Pulmonary artery endothelial cell (primary cell): ENCODE results near the gene TMEM240. TPM values are rescaled to one million over a fixed set of nuclear protein-coding genes. Genes with fewer than 3 reads are reported as not detected.
A peak's percentile ranks its signal among the peaks of the same experiment; 100 is the strongest.

Experiments
- DNase-seq: peaks from one replicate; pipeline ENCODE4 v3.0.0-alpha.2; 2011; ENCODE audit warnings: low read depth, low spot score
- total RNA-seq: library from RNA; depleted of rRNA; stranded (reverse); fragments of >200 nt; gene quantifications from 2 replicates; pipeline ENCODE4 v1.2.3, GENCODE V29; 2014

The TMEM240 gene
- 2.2 and 3.0 TPM in 2 replicates for total RNA-seq

DNA sequence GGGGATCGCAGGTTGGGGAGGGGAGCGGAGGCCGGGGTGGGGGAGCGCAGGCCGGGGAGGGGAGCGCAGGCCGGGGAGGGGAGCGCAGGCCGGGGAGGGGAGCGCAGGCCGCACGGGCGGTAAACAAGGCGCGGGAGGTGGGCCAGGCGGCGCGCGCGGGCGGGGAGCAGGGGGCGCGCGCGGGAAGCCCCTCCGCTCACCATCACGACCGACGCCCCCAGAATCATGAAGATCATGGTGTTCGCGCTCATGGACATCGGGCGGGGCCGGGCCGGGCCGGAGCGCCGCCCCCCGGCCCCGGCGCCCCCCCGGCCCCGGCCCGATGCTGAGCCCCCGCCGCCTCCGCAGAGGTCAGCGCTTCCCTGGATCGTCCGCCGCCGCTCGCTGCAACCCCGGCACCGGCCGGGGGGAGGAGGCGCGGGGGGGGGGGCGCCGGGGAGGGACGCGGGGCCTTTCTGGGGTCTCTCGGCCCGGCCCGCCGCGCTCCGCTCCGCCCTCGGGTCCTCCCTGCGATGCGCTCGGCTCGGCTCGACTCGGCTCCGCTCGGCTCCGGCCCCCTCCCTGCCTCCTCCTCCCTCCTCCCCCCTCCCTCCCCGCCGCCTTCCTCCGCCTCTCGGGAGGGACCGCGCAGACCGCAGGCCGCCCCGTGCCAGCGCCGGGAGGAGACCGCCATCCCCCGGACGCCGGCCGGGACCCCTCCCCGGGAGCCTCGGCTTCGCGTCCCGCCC is at the start of gene TMEM240:
TMEM240 (minus strand) TSS at position 535 of the 728 bp plus-strand sequence; CDS start at position 257, 278 bp downstream.
- peak; percentile 32 for DNase-seq

DNA sequence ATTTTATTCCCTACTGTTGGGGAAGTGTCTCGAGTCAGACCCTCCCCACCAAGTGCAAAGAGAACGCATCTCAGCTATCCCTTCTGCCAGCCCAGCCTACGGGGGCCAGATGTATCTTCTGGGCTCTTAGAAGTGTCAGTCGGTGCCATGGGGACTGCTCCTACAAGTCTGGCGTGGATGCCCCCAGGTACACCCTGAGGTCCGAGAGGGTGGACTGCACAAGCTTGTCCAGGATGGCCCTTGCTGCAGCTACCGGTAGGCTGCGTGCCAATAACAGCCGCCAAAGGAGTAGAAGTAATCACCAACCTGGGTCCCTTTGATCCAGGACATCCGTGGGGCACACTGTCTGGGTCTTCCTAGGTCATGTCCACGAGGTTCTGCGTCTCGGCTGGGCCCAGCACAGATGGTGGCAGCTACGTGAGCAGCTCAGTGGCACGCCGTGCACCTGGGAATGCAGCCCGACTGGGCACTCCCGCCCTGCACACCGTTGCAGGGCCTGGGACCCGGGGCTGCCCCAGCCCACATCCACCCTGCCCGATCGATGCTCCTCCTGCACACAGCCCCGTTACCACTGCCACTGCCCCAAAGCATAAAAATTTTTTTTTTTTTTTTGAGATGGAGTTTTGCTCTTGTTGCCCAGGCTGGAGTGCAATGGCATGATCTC is 43.1 kb upstream of the TMEM240 start:
- no peak for DNase-seq

DNA sequence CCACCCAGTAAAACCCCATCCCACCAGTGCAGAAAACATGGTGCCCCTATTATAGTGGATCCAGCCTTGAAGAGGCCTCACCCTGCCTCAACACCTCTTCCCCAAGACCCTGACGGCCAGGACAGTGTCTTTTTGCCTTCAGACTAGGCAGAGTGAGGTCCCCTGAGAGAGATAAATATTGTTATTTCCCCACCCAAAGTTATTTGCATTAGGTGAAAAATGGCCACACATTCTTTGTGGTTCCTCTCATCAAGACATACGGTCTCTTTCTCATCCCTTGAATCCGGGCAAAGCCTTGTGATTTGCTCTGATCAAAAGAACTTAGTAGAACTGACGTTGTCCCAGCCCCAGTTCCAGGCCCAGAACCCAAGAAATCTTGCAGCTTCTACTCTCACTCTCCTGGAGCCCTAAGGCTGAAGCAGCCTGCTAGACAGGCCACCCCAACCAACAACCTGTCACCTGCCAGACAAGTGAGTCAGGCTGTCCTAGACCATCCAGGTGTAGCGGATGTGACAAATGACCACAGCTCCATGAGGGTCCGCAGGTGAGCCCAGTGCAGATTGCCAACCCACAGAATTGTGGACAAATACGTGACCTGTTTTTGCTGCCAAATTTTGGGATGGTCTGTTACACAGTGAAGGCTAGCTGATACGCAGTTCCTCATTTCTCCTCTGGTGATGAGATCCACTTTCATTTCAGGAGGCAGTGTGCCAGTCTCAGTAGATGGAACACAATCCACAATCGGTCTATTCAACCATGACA is 42.3 kb upstream of the TMEM240 start:
- DNase-seq, result no peak

DNA sequence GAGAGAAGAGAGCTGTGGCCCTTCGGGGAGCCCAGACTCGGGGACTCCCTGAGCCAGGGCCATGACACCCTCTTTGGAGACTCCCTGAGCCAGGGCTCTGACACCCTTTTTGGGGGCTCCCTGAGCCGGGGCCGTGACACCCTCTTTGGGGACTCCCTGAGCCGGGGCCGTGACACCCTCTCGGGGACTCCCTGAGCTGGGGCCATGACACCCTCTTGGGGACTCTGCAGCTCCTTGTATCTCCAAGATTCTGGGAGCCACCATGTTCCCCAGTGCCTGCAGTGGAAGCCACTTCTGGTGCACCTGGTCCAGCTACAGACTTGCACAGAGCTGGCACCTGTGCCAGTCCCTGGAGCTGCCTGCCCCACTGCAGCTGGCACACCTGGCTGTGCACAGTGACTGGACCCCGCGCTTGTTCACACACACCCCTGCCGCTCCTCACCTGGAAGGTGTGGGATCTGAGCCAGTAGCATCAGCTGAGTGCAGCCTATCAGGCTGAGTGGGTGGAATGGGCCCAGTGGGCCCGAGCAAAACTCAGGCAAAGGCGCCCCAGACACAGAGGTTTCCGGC is 38.0 kb upstream of the TMEM240 start:
- DNase-seq, result no peak

DNA sequence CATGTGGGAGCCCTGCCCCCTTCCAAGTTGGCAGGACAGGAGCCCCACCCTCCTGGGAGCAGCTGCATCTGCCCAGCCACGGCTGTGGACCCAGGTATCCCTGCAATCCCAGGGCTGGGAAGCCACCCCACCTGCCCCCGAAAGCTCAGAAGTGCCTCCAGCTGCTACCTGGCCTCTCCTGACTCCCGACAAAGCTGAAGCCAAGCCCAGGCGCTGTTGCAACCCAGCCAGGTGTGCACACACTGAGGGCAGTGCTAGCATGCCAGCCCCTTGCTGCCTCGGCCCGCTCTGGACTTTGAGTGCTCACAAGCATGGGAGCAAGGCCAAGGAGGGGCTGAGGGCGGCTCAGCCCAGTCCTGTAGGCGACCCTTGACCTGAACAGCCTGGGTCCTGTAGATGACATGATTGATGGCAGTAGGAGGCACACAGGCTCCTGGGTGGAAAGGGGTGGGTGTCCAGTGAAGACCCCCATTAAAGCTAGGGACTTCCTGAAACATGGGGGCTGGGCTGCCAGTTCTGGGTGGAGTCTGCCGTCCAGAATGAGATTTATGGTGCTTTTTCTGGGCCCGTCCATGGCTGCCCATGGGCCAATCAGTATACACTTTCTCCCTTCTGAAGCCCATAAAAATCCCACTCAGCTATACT is 37.1 kb upstream of the TMEM240 start:
- no peak for DNase-seq

DNA sequence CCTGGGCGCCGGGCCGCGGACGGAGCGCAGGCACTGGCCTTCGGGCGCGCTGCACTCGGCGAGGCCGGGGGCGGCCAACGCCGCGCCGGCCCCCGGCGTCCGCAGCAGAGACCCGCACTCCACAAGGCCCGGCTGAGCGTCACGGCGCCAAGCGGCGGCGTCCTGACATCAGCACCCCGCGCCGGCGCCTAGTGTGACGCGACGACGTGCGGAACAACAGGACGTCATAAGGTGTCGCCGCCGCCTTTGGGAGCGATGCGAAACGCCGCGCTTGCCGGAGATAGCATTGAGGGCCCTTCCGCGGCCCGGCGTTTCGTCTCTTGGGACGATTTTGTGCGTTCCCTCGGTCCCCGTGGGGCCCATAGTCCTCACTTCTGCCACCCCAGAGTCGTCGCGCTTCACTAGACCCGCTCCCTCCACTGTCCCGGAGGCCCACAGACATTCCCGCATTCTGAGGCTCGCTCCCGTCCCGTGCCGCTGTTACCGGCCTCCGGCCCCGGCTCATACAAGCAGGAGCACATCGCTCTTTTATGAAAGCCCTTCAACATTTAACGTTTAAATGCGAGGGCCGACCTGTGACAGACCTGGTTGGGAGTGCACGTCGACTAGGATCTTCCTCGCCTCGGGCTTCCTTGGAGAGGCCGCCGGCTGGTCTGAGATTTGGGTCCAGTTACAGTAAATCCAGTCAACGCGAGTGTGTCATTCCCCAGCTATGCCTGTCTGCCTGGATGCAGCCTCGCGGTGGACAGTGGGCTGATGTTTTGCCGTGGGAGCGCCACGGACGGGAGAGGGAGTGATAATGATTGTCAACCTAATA is 34.5 kb upstream of the TMEM240 start, which contains the start of gene SSU72:
SSU72 (minus strand) TSS at position 143 of the 817 bp plus-strand sequence. CDS start 306 bp downstream, outside the sequence.
- DNase-seq, result peak; percentile 78

DNA sequence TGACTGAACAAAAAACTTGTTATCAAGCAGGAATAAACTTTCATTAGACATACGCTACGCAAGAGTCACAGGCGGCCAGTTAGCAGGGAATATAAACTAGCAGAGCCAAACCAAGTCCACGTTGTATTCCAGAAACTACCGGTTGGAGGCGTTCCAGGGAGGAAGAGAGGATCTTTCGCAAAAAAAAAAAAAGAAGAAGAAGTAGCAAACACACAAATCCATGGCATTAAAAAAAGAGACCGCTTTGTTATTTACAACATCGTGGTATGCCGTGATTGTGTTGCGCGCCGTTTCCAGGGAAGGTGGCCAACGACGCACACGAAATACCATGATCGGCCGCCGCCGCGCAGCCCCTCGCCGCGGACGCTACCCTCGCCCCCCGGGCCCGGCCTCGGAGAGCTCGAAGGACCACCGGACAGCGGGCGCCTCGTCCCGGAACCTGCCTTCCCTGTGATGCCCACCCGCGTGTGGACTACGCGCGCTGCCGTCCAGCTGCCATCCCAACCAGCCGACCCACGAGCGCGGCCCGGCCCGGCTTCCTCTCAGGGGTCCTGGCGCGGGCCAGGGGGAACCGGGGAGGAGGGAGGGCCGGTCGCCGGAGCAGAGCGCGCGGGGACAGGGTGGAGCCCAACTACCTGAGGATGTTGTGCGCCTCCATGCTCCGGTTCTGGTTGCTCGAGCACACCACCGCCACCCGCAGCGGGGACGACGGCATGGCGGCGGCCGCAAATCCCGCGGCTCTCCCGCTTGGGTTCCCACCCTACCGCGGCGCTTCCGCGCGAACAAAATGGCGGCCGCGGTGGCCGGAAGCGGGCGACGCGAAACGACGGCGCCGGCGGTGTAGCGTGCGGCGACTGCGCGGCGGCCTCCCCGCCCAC is 33.7 kb upstream of the TMEM240 start:
- no peak for DNase-seq

DNA sequence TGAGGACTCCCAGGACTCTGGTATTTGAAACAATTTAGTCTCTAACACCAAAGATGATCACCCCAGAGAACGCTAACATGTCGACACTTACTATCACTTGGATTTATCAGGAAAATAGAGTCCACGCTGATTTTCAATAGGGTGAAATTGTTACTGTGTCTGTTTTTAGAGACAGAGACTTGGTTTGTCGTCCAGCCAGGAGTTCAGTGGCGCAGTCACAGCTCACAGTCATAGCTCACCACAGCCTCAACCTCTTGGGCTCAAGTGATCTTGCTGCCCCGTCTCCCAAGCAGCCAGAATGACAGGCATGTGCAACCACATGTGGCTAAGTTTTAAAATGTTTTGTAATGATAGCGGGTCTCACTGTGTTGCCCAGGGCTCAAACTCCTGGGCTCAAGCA is 28.9 kb upstream of the TMEM240 start:
- DNase-seq, result no peak

DNA sequence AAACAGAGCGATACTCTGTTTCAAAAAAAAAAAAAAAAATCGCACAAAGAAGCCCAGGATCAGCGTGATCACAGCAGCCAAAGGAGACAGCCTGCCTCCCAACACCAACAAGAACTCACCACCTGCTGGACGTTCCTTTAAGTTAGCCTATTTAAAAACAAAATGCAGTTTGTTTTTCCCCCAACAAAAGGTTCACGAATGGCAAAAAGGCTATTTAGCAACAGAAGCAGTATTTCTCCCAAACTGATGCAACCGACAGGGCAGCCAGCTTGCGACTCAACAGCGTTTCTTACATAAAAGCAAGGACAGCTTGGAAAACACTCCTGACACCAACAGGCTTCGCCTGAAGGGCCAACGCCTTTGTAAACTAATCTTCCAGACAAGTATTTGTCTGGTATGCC is 27.5 kb upstream of the TMEM240 start:
- DNase-seq, result no peak

DNA sequence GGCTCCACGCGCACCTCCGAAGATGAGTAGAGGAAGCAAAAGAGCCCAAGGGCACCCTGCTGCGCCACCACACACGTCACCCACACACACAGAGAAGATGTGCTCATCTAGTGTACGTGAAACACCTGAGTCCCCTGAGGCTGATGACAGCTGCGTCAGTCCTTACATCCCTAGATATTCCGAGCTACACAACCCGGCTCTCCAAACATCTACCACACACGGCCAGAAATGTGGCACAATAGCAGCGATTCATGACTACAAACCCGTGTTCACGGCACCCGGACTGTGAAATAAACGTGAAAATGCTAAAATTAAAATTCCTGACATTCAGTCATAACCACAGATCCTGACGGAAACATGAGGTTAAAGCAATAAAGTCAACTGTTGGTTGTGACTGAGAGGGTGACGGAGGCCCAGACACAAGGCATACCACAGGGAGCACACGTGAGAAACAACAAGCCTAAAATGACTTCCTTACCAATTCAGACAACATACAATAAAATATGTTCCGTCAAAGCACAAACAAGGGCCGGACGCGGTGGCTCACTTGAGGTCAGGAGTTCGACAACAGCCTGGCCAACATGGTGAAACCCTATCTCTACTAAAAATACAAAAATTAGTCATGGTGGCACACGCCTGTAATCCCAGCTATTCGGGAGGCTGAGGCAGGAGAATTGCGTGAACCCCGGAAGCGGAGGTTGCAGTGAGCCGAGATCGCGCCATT is 26.9 kb upstream of the TMEM240 start:
- no peak for DNase-seq

DNA sequence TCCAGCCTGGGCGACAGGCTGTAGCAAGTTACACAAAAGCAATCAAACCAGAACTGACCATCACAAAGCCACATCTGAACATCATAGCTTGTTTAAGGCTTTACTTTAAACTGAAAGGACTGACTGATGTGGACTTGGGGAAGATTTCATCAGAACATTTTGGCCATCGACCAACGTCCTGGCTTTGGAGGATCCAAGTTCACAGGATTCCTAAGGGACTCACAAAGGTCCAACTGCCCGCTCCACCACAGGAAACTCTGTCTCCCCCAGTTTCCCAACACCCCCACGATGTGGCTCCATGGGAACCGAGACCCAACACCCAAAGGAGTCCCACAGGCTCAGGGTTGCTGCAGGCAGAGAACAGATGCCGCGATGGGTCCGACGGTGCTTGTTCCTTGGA is 24.9 kb upstream of the TMEM240 start:
- DNase-seq, result no peak

DNA sequence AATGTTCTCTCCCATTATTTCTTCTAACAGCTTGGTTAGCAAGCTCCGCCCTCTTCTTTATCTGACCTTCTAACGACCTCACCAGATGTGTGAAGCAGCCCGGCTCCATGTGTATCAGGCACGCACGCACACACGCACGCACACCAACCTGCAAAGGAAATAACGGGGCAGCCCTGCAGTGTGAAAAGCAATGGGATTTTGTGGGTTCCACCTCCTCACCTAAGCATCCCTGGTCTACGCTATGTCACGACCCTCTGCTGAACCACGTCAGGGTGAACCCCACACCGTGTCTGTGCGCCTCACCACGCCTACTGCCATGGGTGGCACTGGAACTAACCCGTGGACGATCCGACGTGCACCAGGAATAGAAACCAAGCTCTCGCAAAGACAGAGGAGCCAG is 23.8 kb upstream of the TMEM240 start:
- DNase-seq, result no peak

DNA sequence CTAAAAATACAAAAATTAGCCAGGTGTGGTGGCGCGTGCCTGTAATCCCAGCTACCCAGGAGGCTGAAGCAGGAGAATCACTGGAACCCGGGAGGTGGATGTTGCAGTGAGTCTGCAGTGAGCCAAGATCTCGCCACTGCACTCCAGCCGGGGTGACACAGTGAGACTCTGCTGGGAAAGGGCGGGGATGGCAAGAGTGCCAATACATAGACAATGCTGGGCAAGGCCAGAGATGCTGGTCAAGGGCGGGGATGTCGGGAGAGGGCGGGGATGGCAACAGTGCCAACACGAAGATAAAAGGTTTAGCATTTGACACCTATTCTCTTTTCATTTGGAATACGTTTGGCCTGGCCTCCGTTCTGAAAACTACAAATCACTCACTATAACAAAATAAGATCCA is 23.3 kb upstream of the TMEM240 start:
- DNase-seq, result no peak

DNA sequence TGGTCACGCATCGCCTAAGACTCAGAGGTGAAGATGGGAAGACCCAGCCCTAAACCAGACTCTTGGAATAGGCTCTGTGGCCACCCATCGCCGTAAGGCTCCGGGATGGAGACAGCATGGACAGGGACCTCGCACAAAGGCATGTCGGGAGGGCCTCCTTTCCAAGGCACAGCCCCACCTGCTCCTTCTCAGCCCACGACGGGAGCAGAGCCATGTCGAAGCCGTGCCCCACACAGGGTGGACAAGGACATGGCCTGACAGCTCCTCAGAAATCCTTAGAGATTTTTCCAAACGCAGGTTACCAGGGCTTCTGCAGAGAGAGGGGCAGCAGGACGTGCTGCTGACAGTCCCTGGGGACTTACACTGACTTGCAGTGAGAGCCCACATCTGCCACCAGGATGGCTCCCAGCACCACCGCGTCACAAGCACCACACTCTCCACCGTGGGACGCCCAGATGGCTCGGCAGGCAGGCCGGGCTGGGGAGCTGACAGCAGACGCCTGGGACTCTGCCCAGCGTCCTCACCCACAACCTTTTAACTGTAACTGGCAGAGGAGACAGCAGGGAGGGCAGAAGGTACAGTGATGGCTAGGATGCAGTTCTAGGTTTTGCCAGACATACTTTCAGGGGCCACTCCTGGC is 22.3 kb upstream of the TMEM240 start:
- DNase-seq, result no peak

DNA sequence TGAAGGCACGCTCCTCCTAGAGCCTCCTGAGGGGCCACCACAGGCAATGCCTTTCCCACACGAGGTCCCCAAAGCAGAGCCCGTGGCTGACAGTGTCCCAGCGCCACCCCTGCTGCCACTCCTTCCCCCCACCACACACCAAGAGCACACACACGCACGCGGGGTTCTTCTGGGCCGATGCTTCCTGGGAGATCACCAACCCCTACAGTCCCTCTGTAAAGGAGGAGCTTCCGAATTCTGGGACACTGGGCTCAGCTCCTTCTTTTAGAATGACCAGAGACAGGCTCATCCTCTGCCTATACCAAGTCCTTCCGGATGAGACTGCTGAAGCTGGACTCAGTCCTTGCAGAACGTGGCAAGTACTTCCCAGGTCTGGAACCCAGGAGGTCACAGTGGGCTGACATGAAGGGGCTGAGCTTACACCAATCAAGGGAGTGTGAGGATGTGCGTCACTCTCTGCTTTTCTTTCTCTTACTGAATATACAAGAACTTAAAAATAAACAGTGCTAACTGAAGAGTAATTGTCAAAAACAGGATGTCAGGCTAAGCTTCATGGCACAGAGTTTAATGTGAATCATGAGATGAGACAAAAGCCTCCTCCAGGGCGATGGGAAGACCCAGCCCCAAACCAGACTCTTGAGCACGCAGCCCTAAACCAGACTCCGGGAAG is 21.5 kb upstream of the TMEM240 start:
- no peak for DNase-seq

DNA sequence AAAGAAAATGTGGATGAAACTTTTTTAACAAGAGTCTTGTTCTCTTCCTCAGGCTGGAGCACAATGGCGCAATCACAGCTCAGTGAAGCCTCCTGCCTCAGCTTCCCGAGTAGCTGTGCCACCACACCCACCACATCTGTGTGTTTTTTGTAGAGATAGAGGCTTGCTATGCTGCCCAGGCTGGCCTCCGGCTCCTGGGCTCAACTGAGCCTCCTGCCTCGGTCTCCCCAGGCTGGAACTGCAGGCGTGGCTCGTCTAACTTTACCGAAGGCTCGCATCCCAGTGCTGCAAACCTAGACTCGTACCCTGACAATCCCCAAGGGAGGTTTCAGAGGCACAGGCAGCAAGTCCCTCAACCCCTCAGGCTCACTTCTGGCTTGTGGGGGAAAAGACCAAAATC is 19.8 kb upstream of the TMEM240 start:
- no peak for DNase-seq

DNA sequence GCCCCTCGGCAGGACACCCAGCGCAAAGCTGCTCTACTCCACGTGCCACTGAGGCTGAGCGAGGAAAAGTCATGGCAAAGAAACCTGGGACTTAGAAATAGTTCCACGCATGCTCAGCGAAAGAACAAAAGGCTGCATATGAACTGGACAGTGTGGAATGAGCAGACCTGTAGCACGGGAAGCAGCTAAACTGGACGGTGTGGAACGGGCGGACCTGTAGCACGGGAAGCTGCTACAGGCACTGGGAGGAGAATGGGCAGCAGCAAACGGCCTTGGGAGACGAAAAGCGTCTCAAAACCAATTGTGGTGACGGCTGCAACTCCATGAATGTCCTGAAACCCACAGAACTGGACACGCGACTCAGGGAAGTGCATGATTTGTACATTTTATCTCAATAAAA is 18.6 kb upstream of the TMEM240 start:
- DNase-seq, result no peak

DNA sequence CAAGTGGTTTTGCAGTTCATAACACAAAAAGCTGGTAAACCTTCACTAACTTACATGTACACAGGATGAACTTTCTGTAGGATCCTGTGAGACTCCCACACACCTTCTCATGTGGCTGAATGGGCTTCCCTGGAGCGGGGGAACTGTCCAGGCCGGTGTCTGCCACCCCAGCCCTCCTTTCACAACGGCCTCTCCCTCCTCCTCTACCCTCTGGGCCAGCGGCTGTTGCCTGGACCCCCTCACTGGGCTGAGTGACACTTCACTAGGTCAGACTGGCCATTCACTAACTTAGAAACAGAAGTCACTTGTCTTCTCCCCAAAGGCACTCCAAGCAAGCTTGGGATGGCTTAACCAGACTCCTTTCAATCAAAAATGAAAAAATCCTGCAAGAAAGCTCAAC is 18.2 kb upstream of the TMEM240 start:
- DNase-seq, result no peak
